ENCODE results near the gene XIST.
"Not testable (repeated sequence)": the region's sequence is repeated elsewhere in the genome, so short reads cannot be mapped to it uniquely, and the experiment has no call there.

The XIST gene

DNA sequence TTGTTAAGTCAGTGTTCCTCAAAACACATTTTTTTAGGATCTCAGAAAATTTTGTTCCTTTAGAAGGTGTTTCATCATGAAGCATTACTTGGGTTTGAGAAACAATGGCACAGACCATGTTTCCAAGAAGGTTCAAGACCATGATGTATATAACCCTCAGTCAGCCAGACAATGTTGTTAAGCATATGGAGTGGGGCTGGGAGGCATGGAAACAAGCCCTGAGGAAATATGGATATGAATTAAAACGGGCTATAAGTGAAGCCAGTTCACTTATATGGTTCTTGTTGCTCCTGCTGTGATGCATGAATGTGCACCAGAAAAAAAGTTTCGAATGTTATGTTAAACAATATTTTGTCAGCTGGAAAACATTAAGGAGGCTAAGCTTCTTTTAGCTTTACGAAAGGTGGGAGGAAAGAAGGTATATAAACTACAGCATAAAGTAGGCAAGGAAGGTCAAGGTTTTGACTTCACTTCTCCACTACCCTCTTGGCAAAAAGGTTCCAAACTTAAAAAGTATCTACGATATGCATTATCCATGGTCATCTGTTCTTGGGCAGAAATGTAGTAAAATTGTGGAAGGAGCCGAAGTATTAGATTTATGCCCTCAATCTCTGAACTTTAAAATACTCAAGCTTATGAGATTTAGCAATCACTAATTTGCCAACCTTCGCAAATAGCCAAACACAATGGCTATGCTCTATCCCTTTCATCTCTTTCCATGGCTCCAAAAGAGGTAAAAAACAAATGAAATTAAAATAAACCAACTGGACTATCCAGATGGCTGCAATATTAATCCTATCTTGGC is 12.2 kb downstream of the XIST start:
- DNase-seq (ENCODE audit: low read depth in 2 of 2, low spot score in 1 of 2), result no peak

DNA sequence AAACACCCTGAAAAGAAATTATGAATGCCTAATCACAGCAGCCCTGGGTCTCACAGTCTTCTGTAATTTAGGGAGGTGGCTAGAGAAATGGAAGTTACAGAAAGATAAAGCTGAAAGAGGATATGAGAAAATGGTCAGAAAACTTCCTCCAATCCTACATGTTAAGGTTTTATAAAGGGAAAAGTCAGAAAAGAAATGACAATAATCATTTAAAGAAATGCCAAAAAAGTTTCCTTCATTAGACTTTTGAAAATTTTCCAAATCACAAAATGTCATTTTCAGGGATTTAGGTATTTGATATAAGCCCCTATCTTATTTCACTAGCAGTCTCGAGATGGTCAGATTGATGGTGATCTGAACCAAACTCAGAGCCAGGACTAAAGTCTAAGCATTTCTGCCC is 13.4 kb downstream of the XIST start:
- no peak for DNase-seq (ENCODE audit: low read depth in 2 of 2, low spot score in 1 of 2)

DNA sequence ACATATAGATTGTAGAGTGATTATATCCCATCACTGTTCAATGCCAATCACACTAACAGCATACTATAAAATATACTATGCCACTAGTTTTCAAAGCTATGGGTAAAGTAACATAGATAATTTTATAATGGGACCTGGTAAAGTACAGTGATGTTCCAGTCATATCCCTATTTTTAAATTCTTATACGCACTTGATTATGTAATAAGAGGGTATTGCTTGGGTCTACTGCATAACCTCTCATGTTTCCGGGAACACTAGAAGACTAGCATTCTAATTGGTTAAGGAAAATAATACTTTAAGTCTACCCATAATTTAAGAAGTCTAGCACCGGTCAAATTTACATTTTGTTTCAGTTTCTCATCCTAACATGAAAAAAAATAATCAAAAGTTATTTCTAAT is 14.4 kb downstream of the XIST start:
- DNase-seq (ENCODE audit: low read depth in 2 of 2, low spot score in 1 of 2), result no peak

DNA sequence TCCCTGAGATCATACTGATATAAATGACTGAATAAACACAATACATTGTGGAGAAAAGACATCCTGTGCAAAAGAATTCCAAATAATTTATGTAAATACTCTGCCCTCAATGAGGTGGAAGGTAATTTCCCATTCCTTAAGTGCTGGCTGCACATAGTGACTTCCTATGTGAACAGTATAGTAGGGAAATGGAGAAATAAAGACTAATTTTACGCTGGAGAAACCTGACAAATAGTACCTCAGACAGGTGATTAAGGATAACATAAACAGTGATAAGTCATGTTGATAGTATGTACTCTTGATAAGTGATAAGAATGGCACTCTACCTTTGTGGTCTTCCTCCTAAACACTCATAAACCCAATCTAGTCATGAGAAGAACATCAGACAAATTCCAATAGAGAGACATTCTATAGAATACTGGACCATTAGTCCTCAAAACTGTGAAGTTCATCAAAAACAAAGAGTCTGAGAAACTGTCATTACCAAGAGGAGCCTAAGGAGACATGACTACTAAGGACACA is 15.5 kb downstream of the XIST start:
- DNase-seq (ENCODE audit: low read depth in 2 of 2, low spot score in 1 of 2), result no peak

DNA sequence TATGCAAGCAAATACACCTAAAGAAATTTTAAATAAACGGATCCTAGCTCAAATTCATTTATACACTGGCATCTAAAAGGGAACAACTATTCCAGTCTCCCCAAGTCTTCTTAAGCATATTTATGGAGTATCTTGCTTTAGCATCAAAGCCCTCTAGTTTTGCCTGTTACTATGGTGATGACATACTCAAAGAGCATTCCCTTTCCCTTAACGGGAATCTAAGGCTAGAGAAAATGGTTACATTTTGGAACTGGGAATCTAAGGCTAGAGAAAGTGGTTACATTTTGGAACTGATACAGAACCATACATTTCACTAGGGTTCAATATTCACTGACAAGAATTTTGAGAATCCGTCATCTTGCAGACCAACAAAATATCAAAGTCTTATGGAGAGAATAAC is 18.3 kb downstream of the XIST start:
- DNase-seq (ENCODE audit: low read depth in 2 of 2, low spot score in 1 of 2), result no peak

DNA sequence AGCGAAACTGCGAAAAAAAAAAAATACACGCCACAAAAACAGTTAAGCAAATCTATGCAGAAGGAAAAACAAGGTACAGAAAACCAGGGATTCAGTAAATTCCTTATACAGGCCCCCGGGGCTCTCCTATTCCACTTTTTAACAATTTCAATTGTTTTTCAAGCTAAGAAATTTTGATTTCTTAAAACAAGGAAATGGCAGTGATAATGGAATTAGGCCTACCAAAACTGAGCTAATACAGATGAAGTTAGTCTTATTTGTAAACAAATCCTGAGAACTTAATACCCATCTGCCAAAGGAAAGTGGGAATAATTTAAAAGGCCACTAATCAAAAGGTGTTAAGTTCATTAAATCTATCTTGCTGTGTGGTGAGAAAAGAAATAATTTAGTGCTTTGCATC is 20.2 kb downstream of the XIST start:
- DNase-seq (ENCODE audit: low read depth in 2 of 2, low spot score in 1 of 2), result no peak

DNA sequence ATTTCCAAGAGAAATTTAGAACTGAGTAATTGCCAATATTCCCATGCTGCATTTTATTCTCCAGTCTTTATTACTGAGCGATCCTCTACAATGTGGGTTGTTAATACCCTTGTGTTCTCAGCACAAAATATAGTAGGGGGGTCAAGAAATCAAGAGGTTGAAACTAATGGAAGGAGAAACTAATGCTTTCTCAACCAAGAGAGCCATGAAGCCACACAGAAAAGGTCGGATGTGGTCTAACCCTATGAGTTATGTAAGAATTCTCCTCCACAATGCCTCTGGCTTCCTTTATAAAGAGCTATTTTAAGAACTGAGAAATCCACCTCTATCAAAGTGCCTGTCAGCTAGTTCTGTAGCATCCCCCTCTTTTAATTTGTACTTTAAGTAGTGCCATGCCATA is 21.0 kb downstream of the XIST start:
- no peak for DNase-seq (ENCODE audit: low read depth in 2 of 2, low spot score in 1 of 2)

DNA sequence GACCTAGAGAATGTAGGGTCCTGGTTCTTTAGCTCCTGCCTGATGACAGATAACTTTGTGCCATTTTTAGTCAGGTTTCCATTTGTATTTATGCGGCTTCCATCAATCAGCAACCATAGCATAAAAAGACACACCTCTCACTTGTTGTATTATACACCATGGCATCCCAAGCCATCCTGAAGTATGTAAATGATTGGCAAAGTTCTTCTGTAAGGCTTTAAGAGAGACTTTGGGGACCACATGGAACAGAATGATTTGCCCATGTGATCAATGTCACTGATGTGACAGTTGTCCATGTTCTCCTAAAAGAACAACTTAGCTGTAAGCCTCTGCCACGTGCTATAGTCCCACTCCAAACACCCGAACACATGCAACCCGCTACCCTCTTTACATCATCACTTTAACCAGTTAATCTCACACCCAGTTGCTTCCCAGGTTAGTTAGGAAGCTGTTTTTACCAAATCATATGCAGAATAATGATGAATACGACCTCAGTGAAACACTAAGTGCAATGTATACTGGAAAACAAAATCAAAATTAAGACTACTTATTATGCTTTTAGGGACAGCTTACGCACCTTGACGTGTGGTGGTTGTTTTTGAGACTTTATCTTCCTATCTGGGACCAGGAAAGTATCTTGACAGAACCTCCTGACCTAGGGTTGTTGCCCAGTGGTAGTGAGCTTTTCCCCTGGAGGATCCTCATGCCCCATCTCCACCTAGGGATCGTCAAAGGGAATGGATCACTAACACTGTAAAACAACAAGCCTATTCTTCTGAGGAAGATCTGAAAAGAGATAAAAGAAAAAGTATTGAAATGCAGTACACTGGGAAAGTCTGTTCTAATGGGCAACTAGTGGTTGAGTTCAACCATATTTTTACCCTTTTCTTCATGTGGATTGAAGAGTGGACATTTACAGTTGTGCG is 21.8 kb downstream of the XIST start:
- DNase-seq (ENCODE audit: low read depth in 2 of 2, low spot score in 1 of 2), result no peak

DNA sequence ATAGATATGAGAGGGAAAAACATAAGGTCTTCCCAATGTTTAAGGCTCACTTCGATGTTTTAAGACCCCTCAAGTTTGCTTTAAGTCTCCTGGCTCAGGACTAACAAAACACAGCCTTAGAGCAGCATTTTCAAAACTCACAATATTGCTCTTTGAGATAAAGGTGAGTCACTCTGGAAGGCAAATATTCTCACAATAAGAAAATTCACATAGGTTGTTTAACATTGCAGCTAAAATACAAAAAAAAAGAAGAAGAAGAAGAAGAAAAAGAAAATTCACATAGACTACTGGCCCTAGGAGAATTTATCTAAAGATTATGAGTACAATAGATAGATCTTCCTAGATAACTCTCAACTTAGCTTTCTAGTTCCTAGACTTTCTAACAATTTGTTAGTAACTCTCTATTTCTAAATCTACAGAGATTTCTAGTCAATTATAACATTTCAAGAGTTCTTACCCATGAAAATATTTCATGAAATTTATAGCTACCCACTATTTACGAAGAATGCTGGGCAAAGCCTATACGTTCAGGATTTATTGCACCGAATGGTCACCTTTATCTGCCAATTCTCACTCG is 22.5 kb downstream of the XIST start:
- no peak for DNase-seq (ENCODE audit: low read depth in 2 of 2, low spot score in 1 of 2)

DNA sequence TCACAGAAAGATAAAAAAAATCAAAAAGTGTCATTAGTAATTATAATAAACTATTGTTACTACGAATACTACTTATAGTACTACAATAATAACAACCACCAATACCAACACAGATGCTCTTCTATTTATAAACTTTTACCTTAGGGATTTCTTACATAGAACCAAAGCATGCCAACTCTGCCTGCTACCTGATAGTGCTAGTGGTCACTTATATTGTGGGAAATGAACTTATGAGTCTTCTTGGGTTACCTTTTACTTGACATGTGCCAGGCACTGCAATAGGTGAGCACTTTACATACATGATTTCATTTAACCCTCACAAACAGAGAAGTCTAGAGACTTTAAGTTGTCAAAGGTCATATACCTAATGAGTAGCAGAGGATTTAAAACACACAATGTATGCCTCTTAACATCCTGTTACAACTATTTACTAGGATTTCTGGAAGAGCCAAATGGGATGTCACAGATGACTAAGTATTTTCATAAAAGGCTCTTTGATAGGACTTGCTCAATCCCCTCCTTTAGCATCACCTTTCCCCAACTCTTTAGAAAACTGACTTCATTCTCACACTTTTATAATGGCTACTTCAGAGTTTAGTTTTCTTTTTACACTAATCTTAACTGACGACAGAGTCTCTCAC is 24.3 kb downstream of the XIST start:
- no peak for DNase-seq (ENCODE audit: low read depth in 2 of 2, low spot score in 1 of 2)

DNA sequence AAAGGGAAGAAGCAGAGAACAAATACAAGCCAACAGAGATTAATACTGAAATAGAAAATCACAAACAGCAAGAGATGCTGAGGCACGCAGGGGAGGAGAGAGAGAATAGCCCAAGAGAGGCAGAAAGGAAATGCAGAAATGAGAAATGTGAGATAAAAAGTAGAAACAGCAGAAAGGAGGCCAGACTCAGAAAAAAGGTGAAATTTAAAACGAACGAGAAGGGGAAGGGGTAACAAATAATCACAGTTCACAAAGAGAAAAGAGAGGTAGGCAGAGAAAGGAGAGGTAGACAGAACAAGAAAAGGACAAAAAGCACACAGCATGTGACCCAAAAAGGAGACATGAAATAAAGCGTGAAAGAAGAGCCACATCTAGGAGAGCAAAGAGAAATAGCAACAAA is 25.1 kb downstream of the XIST start:
- DNase-seq (ENCODE audit: low read depth in 2 of 2, low spot score in 1 of 2), result no peak

DNA sequence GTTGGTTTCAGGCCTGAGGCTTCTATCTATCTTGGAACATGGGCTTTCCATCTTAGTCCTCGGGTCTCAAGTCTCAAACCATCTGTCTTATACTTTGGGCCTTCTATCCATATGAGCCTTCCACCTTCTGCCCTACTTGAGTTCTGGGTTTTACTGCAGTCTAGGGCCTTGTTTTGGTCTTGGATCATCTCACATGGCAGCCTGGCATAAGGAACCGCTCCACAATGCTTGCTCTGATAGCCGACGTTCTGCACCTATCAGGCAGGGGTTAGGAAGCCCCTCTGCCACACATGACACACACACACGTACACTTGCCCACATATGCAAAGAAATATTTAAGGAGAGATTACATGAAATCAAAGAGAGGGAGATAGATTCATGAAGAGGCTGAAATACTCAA is 25.5 kb downstream of the XIST start:
- DNase-seq (ENCODE audit: low read depth in 2 of 2, low spot score in 1 of 2), result no peak

DNA sequence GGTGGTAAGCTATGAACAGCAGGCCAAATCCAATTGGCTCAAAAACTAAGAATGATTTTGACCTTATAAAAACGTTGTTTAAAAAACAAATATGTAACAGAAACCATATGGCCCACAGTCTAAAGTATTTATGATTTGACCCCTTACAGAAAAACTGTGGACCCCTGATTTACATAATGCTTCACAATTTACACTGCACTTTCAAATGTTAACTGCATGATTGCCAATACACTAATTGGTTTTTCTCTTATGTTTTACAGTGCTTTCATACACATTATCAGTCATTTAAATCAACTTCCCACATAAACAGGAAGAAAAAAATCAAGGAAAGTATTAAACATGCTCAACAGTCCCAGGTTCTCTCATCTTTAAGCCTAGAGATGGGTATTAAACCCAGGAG is 26.9 kb downstream of the XIST start:
- DNase-seq (ENCODE audit: low read depth in 2 of 2, low spot score in 1 of 2), result no peak

DNA sequence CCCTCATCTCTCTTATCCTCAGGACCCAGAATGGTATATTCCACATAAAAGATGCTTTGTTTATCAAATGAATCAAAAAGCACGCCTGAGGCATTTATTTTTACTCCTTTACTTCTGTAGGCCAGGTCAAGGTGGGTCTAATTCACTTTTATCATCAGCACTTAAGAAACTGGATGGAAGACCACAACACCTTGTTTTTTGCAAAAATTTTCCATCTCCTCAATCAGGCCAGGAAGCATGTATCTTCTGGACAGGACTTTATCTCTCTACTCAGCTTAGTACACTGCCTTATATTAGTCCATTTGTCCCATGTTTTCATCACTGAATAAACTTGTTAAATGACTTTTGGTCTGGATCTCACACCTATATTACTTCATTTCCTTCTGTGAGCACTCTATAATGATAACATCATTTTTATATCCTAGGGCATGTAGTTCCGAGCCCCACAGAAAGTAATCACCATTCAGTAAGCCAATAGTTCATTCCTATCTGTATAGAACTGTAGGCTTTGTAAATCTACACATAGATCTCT is 29.0 kb downstream of the XIST start:
- no peak for DNase-seq (ENCODE audit: low read depth in 2 of 2, low spot score in 1 of 2)

DNA sequence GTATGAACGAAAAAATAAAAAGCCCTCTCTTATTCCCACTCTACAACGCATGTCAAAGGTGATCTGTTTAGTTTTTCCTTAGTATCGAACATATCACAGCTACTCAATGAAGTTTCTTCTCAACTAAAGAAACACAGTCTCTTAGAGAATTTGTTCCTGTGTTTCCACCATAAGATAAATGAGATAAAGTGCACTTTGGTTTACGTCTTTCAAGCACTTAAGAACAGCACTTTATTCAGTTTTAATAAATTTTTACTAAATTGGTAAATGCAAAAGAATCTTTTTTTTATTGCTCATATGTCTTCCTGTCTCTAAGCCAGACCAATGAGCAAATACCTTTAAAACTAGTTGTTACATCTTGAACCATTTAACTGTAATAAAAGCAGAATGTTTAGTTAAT is 29.7 kb downstream of the XIST start:
- DNase-seq (ENCODE audit: low read depth in 2 of 2, low spot score in 1 of 2), result no peak

DNA sequence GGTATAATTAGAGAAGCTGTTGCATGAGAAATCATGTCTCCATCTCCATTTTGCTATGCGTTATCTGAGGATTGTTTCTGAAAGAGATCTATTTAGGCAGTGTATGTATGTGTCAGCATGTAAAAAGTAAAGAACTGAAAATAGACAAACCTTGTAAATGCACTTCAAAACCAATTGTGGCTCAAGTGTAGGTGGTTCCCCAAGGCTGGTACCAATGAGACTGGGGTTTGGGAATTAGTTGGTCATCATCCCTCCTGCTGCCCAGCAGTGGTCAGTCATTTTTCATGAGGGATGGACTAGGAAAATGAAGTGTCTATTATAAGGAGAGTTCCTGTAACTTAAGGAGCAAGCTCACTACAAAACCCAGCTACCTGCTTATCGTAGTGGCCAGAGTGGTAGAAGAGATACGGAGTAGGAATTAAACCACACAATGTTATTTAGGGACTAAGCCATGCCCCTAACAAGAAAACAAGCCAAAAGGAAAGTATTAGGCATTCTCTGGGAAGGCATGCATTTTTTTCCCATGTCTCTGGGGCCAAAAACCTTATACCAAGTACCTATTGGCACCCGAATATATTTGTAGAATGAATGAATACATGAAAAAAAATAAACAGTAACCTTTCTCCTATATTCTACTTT is 30.5 kb downstream of the XIST start:
- DNase-seq (ENCODE audit: low read depth in 2 of 2, low spot score in 1 of 2), result no peak

DNA sequence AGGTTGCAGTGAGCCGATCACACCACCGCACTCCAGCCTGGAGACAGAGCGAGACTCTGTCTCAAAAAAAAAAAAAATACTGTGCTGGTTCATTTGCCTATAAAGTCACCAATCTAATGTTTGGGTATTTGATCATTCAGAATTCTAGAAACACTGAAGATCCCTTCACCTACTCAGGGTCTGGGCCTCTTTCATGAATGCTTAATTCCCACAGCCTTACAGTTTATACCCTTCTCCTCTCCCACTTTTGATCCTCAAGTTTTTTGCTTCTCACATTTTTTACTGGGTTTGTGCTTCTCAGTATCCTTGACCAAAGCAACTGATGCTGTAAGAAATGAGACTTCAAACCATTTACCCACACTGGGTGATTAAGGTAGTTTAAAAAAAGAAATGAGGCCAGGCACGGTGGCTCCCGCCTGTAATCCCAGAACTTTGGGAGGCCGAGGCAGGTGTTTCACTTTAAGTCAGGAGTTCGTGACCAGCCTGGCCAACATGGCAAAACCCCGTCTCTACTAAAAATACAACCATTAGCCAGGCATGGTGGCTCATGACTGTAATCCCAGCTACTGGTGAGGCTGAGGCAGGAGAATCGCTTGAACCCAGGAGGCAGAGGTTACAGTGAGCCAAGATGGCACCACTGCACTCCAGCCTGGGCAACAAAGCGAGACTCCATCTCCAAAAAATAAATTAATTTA is 32.5 kb downstream of the XIST start:
- not testable (repeated sequence) for DNase-seq (ENCODE audit: low read depth in 2 of 2, low spot score in 1 of 2)

DNA sequence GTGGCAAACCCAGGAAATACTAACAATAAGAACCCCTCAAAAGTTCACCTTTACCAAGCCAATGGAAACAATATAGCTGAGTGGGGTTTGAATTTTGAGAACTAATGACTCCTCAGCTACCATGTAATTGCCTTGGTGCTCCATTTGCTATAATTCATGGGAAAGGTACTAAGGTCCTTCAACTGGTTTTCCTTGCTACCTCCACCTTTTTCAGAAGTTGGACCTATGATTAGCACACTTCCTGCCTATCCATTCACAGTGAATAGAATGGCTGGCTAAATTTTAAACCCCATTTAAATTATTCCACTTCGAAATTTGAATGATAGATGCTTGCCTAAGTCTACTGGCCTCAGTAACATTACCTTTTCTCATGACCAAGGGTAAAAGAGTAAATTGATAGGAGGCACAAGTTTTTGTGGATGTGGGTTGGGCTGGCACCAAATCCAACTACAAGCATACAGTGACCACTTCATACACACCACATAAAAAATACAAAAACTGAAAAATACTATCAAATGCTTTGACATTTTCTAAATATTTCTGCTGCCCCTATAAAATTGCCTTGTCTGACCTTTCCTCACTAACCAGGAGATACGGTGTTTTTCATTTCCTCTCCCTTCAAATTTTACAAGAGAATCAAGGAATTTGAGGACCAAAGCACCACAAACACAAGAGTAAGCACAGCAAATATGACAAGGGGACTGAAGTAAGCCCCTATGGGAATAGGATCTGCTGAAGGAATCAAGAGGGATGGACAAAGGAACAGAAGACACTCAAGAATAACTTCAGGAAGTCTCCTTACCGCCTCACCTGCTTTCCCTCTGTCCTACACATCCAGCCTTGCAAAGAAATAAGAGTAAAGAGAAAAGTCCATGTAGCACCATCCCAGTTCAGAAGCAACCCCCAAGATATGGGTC is 34.1 kb downstream of the XIST start:
- no peak for DNase-seq (ENCODE audit: low read depth in 2 of 2, low spot score in 1 of 2)
